Measurements from ENCODE around the gene DGKI. TPM values are rescaled to one million over a fixed set of nuclear protein-coding genes. Genes with fewer than 3 reads are reported as not detected.
A peak's percentile ranks its signal among the peaks of the same experiment; 100 is the strongest.

The DGKI gene
- total and polyA plus RNA-seq, 4 donors: 0.03 to 1.5 (median 0.33) TPM

GRCh38 chr7:137774793-137775201 lies 72.0 kb downstream of the DGKI start:
- whole genome bisulfite sequencing, 2 donors: 62 to 83% methylated on average over 4 of the region's 4 CpGs
- peaks cover 0 to 4% (median 0%) of the 10 kb centered on the region in 5 donors for H3K4me1 ChIP-seq (ENCODE audit: control insufficient read depth in 5 of 5, insufficient read depth in 5 of 5, low read length in 5 of 5)
- ATAC-seq (ENCODE audit: insufficient read depth, low FRiP score): no peak
- no peaks in the 10 kb centered on the region for H3K27me3 ChIP-seq (ENCODE audit: control insufficient read depth in 3 of 3, insufficient read depth in 3 of 3, low read length in 2 of 3)
- no peak overlapping the region for H3K4me3 ChIP-seq
- no peaks in the 10 kb centered on the region for H3K36me3 ChIP-seq (ENCODE audit: control insufficient read depth in 4 of 4, insufficient read depth in 4 of 4, low read length in 4 of 4)
- no peak overlapping the region for H3K9ac ChIP-seq (ENCODE audit: insufficient read depth in 1 of 2, low read length in 2 of 2)
- no peak overlapping the region for H3K27ac ChIP-seq (ENCODE audit: low read depth in 1 of 2, low read length in 1 of 2)
- DNase-seq: no peak
- H3K9me3 ChIP-seq (ENCODE audit: control insufficient read depth in 4 of 4, insufficient read depth in 3 of 4, low read length in 3 of 4): no peaks in the 10 kb centered on the region
- no peak for TF ChIP-seq CTCF (IDR thresholded peaks at IDR 0.05; ENCODE audit: control extremely low read depth, extremely low read depth)

- ATAC-seq (ENCODE audit: insufficient read depth, low FRiP score): peak; percentile 11
These were observed 74.0 kb downstream of the DGKI start for GRCh38 chr7:137772748-137773147.

GRCh38 chr7:137772316-137772715 lies 74.5 kb downstream of the DGKI start:
- no peak for TF ChIP-seq CTCF (IDR thresholded peaks at IDR 0.05; ENCODE audit: control extremely low read depth, extremely low read depth)
- WGBS, 2 donors: 62 to 76% methylated on average over 3 of the region's 3 CpGs
- no peak overlapping the region for H3K27ac ChIP-seq (ENCODE audit: low read depth in 1 of 2, low read length in 1 of 2)
- H3K27me3 ChIP-seq (ENCODE audit: control insufficient read depth in 3 of 3, insufficient read depth in 3 of 3, low read length in 2 of 3): no peaks in the 10 kb centered on the region
- no peak overlapping the region for H3K9ac ChIP-seq (ENCODE audit: insufficient read depth in 1 of 2, low read length in 2 of 2)
- H3K4me1 ChIP-seq (ENCODE audit: control insufficient read depth in 5 of 5, insufficient read depth in 5 of 5, low read length in 5 of 5): peaks cover 0 to 4% (median 0%) of the 10 kb centered on the region in 5 donors
- DNase-seq (no peak), ATAC-seq (ENCODE audit: insufficient read depth, low FRiP score) (no peak)
- H3K4me3 ChIP-seq: no peak overlapping the region
- no peaks in the 10 kb centered on the region for H3K36me3 ChIP-seq (ENCODE audit: control insufficient read depth in 4 of 4, insufficient read depth in 4 of 4, low read length in 4 of 4)
- H3K9me3 ChIP-seq (ENCODE audit: control insufficient read depth in 4 of 4, insufficient read depth in 3 of 4, low read length in 3 of 4): no peaks in the 10 kb centered on the region

More at GRCh38 chr7:137772748-137773147, 74.0 kb downstream of the DGKI start:
- Histone ChIP-seq H3K27me3 (ENCODE audit: control insufficient read depth in 3 of 3, insufficient read depth in 3 of 3, low read length in 2 of 3) (no peaks in the 10 kb centered on the region), H3K36me3 (ENCODE audit: control insufficient read depth in 4 of 4, insufficient read depth in 4 of 4, low read length in 4 of 4) (no peaks in the 10 kb centered on the region), H3K27ac (ENCODE audit: low read depth in 1 of 2, low read length in 1 of 2) (no peak overlapping the region), H3K4me3 (no peak overlapping the region), H3K9ac (ENCODE audit: insufficient read depth in 1 of 2, low read length in 2 of 2) (no peak overlapping the region), H3K9me3 (ENCODE audit: control insufficient read depth in 4 of 4, insufficient read depth in 3 of 4, low read length in 3 of 4) (no peaks in the 10 kb centered on the region), H3K4me1 (ENCODE audit: control insufficient read depth in 5 of 5, insufficient read depth in 5 of 5, low read length in 5 of 5) (peaks cover 0 to 4% (median 0%) of the 10 kb centered on the region in 5 donors)
- TF ChIP-seq CTCF (IDR thresholded peaks at IDR 0.05; ENCODE audit: control extremely low read depth, extremely low read depth): no peak
- no peak for DNase-seq

- no peaks in the 10 kb centered on the region for H3K9me3 ChIP-seq (ENCODE audit: control insufficient read depth in 4 of 4, insufficient read depth in 3 of 4, low read length in 3 of 4)
- H3K36me3 ChIP-seq (ENCODE audit: control insufficient read depth in 4 of 4, insufficient read depth in 4 of 4, low read length in 4 of 4): no peaks in the 10 kb centered on the region
- WGBS, 2 donors: 83 to 88% methylated on average over 7 of the region's 7 CpGs
- no peak for ATAC-seq (ENCODE audit: insufficient read depth, low FRiP score)
- H3K27me3 ChIP-seq (ENCODE audit: control insufficient read depth in 3 of 3, insufficient read depth in 3 of 3, low read length in 2 of 3): no peaks in the 10 kb centered on the region
- no peak for TF ChIP-seq CTCF (IDR thresholded peaks at IDR 0.05; ENCODE audit: control extremely low read depth, extremely low read depth)
- no peak for DNase-seq
- peaks cover 0 to 4% (median 0%) of the 10 kb centered on the region in 5 donors for H3K4me1 ChIP-seq (ENCODE audit: control insufficient read depth in 5 of 5, insufficient read depth in 5 of 5, low read length in 5 of 5)
- no peak overlapping the region for H3K4me3 ChIP-seq
- no peak overlapping the region for H3K9ac ChIP-seq (ENCODE audit: insufficient read depth in 1 of 2, low read length in 2 of 2)
- no peak overlapping the region for H3K27ac ChIP-seq (ENCODE audit: low read depth in 1 of 2, low read length in 1 of 2)
These were observed 75.1 kb downstream of the DGKI start for GRCh38 chr7:137771679-137772078.

All from lung (tissue), 12 donors.